CD4-positive, alpha-beta T cell treated with Interleukin-4 for 1 hour (primary cell): ENCODE data around the gene PLXNA2.

Source experiments
- DNase-seq, 2 donors: peaks; one replicate each; pipeline ENCODE4 v3.0.0-alpha.2; 2020 to 2022

PLXNA2 gene, protein sequence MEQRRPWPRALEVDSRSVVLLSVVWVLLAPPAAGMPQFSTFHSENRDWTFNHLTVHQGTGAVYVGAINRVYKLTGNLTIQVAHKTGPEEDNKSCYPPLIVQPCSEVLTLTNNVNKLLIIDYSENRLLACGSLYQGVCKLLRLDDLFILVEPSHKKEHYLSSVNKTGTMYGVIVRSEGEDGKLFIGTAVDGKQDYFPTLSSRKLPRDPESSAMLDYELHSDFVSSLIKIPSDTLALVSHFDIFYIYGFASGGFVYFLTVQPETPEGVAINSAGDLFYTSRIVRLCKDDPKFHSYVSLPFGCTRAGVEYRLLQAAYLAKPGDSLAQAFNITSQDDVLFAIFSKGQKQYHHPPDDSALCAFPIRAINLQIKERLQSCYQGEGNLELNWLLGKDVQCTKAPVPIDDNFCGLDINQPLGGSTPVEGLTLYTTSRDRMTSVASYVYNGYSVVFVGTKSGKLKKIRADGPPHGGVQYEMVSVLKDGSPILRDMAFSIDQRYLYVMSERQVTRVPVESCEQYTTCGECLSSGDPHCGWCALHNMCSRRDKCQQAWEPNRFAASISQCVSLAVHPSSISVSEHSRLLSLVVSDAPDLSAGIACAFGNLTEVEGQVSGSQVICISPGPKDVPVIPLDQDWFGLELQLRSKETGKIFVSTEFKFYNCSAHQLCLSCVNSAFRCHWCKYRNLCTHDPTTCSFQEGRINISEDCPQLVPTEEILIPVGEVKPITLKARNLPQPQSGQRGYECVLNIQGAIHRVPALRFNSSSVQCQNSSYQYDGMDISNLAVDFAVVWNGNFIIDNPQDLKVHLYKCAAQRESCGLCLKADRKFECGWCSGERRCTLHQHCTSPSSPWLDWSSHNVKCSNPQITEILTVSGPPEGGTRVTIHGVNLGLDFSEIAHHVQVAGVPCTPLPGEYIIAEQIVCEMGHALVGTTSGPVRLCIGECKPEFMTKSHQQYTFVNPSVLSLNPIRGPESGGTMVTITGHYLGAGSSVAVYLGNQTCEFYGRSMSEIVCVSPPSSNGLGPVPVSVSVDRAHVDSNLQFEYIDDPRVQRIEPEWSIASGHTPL (N-terminal part only)

GRCh38 chr1:208243967-208244916, at the start of gene PLXNA2:
Gene PLXNA2, minus strand, starts transcription at chr1:208244384. Its CDS starts 26,462 bp downstream, at chr1:208217922.
- DNase-seq = peak; percentile 68 to 77

DNA sequence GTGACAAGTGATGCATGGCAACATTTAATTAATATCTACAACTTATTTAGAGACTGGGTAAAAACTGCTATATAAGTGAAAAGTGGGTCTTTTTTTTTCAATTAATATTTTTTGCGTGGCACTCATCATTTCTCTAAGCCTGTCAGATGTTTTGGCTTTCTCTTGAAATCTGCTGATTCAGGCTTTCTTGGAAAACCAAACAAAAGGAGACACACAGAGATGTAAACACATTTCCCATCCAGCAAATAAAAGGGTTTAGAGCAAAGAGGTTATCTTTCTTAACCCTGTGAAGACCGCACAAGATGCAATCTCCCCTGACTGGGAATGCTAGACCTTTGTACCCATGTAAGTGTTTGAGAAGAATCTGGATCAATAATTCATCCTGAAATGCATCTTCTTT, 48.7 kb upstream of the PLXNA2 start:
- DNase-seq = no peak

- DNase-seq = no peak
Observed at GRCh38 chr1:208291923-208292711, 47.9 kb upstream of the PLXNA2 start.

DNA sequence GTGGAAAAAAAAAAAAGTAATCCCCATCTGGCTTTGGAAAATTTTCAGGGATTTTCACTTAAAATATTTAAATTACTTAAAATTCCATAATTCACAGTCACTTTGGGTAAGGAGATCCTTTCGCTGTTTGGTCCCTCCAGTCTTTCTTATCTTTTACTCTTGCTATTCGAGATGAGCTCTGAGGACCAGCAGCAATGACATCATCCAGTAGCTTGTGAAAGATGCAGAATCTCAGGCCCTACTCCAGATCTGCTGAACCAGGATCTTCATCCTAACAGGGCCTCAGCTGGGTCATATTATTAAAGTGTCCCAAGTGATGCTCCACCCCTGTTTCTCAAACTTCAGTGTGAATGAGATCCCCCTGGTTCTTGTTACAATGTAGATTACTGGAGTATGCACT, 46.9 kb upstream of the PLXNA2 start:
- DNase-seq = no peak

GRCh38 chr1:208289716-208290115, 45.5 kb upstream of the PLXNA2 start:
- DNase-seq = no peak

GRCh38 chr1:208288495-208288894, 44.3 kb upstream of the PLXNA2 start:
- DNase-seq = no peak

DNA sequence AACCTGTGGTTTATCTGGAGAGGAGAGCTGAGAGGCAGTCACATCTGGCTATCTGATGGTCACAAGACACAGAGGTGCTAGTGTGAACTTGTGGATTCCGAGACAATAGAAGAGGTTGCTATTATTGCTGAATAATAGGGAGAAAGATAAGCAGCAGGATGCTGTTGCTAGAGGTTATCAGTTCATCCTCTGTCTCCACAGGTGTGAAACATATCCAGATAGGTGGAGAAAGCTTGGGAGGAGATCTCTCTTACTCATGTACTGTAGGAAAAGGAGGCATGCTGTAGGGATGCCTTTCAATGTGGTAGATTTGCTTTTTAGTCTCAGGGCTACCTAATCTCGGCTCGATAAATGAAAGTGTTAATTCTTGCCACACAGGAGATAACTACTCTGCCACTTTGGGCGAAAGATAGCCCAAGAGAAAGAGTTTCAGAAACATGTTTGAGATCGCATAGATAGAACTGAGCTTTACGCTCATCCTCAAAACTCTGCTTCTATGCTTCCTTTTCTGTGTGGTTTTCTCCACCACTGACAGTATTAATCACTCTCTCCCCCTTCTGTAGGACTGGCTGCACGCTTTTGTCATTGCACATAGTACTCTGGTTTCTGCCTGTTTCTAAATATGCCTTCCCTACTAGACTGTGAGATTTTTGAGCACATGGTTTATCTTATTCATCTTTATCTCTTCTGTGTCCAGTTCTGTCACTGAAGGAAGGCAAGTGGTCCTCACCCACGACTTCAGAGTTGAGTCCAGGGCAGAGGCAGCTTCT, 36.7 kb upstream of the PLXNA2 start:
- no peak for DNase-seq

- no peak for DNase-seq
Observed at GRCh38 chr1:208279826-208280588, 35.8 kb upstream of the PLXNA2 start.

DNA sequence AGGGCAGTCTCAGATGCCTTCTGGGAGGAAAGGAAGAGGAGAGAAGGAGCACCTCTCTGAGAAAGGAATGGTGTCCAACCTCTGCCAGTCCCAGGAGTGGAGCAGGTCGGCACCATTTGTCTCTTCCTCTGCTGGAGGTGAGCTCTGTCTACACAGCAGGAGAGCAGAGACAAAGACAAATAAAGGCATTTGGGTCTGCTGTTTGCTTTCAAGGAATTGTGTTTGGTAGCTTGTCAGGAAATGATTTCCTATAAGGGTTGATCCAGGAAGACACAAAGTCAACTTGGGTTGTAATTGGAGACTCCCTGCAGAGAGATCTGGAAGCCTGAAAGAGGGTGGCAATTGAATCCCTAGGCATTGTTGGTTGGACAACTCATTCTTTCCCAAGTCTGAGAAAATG, 34.5 kb upstream of the PLXNA2 start:
- DNase-seq = no peak

GRCh38 chr1:208276757-208277435, 32.7 kb upstream of the PLXNA2 start:
- no peak for DNase-seq

DNA sequence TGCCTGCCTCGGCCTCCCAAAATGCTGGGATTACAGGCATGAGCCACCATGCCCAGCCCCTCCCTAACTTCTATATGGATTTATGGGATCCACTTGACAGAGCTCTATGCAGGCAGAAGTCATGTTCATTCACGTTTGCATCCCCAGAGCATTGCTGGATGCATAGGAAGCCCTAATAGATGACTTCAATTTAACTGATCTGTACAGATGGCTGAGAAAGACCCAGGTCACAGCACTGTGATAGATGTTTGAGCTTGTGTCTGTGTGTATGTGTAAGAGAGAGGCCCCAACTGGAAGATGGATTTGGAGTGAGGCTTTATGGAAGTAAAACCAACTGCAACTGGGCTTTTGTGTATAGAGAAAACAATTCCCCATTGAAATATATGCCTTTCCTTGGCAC, 30.9 kb upstream of the PLXNA2 start:
- no peak for DNase-seq

DNA sequence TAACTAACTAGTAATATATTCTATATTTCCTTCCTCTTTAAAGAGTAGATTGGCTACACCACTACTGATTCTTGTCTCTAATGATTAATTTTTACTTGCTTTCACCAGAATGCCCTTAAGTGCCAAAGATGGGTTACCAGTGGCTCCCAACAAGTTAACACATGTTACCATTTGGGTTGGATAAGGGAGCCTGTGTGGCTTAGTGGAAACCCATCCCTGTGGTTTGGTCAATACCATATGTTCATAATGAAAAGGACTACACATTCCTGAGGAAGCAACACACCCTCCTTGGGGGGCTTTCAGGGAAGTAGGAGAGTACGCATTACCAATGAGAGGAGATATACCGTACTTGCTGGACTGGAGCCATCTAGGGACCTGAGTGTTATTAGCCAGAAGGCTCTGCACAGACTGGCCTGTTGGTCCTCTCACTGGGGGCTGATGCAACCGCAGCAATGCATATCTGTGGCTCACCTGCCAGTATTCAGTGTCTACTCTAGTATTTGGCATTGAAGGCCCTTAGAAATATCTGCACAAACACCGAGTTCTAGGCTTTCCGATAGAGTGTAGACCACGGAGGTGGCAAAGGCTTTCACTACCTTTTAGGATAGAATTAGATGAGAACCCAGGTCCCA, 29.3 kb upstream of the PLXNA2 start:
- DNase-seq = no peak

- DNase-seq = no peak
Observed at GRCh38 chr1:208272713-208273112, 28.5 kb upstream of the PLXNA2 start.

GRCh38 chr1:208272311-208272710, 28.1 kb upstream of the PLXNA2 start:
- DNase-seq = no peak

DNA sequence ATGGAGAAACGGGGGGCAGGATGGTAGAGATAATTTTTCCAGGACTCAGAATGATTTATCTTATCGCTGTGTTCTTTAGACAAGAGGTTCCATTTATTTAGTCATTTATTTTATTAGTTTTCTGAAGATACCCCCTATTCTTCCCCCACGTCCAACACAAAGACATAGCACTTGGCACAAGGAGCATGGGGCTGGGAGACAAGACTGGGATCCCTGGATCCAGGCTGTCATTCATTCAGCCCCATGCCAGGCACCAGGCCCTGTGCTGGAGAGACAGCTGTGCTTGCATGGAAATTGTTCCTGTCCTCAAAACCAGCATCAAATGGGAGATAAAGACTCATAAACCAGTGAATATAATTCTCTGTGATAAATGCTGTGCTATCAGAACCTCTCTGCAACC, 27.1 kb upstream of the PLXNA2 start:
- DNase-seq = no peak

DNA sequence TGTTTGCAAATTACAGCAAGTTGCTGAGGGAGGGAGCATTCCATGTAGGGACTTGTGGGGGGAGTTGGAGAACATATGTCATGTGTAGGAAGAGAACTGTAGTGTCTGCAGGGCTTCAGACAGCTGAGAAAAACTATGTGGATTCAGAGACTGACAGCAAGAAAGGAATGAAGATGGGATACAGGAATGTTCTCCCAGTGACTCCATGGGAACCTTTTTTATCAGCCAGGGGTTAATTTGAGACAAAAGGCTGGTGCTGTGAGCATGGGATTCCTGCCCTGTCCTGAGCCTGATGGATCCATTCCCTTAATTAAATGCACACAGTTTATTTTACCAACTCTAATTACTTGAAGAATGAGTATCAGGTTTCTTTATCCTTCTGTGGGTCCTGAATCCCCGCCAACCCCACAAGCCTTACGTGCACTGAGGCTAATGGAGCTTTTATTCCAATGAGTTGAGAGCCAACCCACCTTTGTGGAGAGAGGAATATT, 26.5 kb upstream of the PLXNA2 start:
- no peak for DNase-seq

DNA sequence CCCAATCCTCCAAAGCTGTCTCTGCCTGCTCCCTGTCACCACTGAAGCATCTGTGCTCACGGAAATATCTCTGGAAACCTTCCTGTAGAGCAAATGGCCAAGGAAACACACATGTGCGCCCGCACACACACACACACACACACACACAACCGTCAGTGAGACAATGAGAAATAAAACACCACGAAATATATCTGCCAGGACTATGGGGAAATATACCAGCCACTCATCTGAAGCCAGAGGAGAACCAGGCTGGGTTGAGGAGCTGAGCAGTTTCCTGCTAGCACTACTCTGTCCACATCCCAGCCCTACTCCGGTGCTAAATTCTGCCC, 25.1 kb upstream of the PLXNA2 start:
- DNase-seq = no peak

DNA sequence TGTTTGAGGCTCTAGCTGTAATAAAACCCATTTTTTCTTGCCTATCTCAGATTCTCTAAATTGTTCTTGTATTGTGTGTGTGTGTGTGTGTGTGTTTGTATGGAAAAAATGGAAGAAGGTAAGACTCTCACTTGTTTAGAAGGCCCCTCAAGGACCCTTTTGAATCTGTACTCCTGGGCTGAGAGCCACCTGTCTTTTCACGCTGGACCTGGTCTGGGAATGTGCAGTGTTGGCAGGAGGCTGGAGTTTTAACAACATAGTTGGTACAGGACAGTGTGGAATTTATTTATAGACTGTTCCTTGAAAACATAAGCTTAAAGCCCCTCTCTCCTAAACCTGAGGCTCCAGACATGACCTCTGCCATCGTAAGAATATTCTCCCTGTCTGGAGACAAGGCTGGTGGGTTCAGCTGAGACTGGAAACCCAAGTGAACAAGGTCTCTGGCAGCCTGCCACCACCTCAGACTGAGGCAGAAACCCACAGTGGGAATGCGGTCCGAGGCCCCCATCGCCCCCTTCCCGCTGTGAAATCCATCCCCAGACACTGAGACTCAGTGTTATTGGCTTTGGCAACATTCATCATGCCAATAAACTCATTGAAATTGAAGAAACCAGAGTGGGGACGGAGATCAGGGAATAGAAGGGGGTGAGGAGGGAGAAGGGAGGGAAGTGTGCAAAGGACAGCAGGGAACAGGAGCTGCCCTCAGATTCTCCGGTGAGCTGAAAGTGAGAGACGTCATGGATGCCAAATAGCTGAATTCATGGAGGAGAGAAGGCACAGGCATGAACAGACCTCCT, 24.6 kb upstream of the PLXNA2 start:
- DNase-seq = no peak
